ENCODE results near the gene NUP205. TPM values are rescaled to one million over a fixed set of nuclear protein-coding genes. Genes with fewer than 3 reads are reported as not detected.

Gene NUP205
- total RNA-seq, 1 experiment from 2014 or later, result 171 TPM

- no peak for ATAC-seq
These were observed 34.6 kb upstream of the NUP205 start for GRCh38 chr7:135523146-135523545.

GRCh38 chr7:135525426-135525825 lies 32.3 kb upstream of the NUP205 start:
- ATAC-seq (no peak), DNase-seq (ENCODE audit: low spot score) (no peak)
- CTCF ChIA-PET, result no interaction called here
- Mint-ChIP-seq H3K9me3 (no peaks in the 10 kb centered on the region), H3K4me3 (no peak overlapping the region), H3K27me3 (ENCODE audit: low read depth) (no peaks in the 10 kb centered on the region; the same call in none of the 2 replicates), H3K4me1 (no peaks in the 10 kb centered on the region), H3K27ac (no peak overlapping the region), H3K36me3 (no peaks in the 10 kb centered on the region)
- POLR2A ChIA-PET, result no interaction called here
- TF ChIP-seq CTCF (IDR thresholded peaks at IDR 0.05) (no peak), ZSCAN18 (CRISPR knock-in tag; IDR thresholded peaks at IDR 0.05) (no peak), MYBL2 (CRISPR knock-in tag; IDR thresholded peaks at IDR 0.05) (no peak), GTF2I (CRISPR knock-in tag; conservative IDR thresholded peaks at IDR 0.05) (no peak), ZBTB43 (CRISPR knock-in tag; IDR thresholded peaks at IDR 0.05) (no peak), ZNF532 (CRISPR knock-in tag; IDR thresholded peaks at IDR 0.05; ENCODE audit: borderline replicate concordance) (no peak), ZNF232 (CRISPR knock-in tag; IDR thresholded peaks at IDR 0.05) (no peak), OVOL2 (CRISPR knock-in tag; IDR thresholded peaks at IDR 0.05; ENCODE audit: borderline replicate concordance) (no peak), MAX (CRISPR knock-in tag; IDR thresholded peaks at IDR 0.05) (no peak)

More at GRCh38 chr7:135523146-135523545, 34.6 kb upstream of the NUP205 start:
- no peak for DNase-seq (ENCODE audit: low spot score)
- H3K4me3 Mint-ChIP-seq, result no peak overlapping the region
- no peak overlapping the region for H3K27ac Mint-ChIP-seq
- CTCF ChIA-PET, result interaction anchor here (0.7 to 2.1 kb wide), 7 partner anchors 12 to 249 kb away, joined by 3 to 5 read pairs (median 3); no protein-coding TSS in a partner anchor
- H3K4me1 Mint-ChIP-seq, result peaks cover 4% of the 10 kb centered on the region; the same call in 1 of the 2 replicates
- H3K27me3 Mint-ChIP-seq (ENCODE audit: low read depth), result no peaks in the 10 kb centered on the region; the same call in 1 of the 2 replicates
- POLR2A ChIA-PET, result interaction anchor here (0.6 kb wide), 1 partner anchor 145 kb away, joined by 4 read pairs; no protein-coding TSS in a partner anchor
- no peak for TF ChIP-seq PRDM15 (CRISPR knock-in tag; IDR thresholded peaks at IDR 0.05)
- TF ChIP-seq E2F4 (CRISPR knock-in tag; IDR thresholded peaks at IDR 0.05; ENCODE audit: borderline replicate concordance, low read depth), result no peak
- no peak for TF ChIP-seq CBFB (CRISPR knock-in tag; IDR thresholded peaks at IDR 0.05; ENCODE audit: low read depth)
- no peak for TF ChIP-seq CREM (CRISPR knock-in tag; IDR thresholded peaks at IDR 0.05)
- TF ChIP-seq ETV6 (CRISPR knock-in tag; IDR thresholded peaks at IDR 0.05), result no peak
- no peak for TF ChIP-seq ZNF423 (CRISPR knock-in tag; IDR thresholded peaks at IDR 0.05)
- TF ChIP-seq RORB (CRISPR knock-in tag; IDR thresholded peaks at IDR 0.05), result no peak
- no peak for TF ChIP-seq ZMAT4 (CRISPR knock-in tag; IDR thresholded peaks at IDR 0.05)
- TF ChIP-seq TEAD1 (CRISPR knock-in tag; IDR thresholded peaks at IDR 0.05), result no peak
- H3K9me3 Mint-ChIP-seq, result no peaks in the 10 kb centered on the region
- H3K36me3 Mint-ChIP-seq, result no peaks in the 10 kb centered on the region

All from WTC11 (cell line).